ENCODE data around the gene ADAMTS2. TPM values are rescaled to one million over a fixed set of nuclear protein-coding genes. Genes with fewer than 3 reads are reported as not detected.

ADAMTS2 gene
- total and polyA plus RNA-seq, 5 donors from 2014 or later = 0.03 TPM; not detected in 4

- no peak for DNase-seq
Observed at GRCh38 chr5:179274321-179275315, 70.6 kb downstream of the ADAMTS2 start.

GRCh38 chr5:179273441-179274145, 71.7 kb downstream of the ADAMTS2 start:
- H3K27ac ChIP-seq (ENCODE audit: insufficient read depth, low read length, poor library complexity, severe bottlenecking) = no peak overlapping the region
- H3K4me1 ChIP-seq (ENCODE audit: control insufficient read depth, insufficient read depth, low read length, poor library complexity, severe bottlenecking) = no peaks in the 10 kb centered on the region
- no peak for ATAC-seq (ENCODE audit: low read depth in 2 of 2)
- H3K9me3 ChIP-seq (ENCODE audit: control insufficient read depth in 2 of 2, low read length in 2 of 2) = no peaks in the 10 kb centered on the region
- Mint-ChIP-seq H3K4me1 (no peaks in the 10 kb centered on the region), H3K36me3 (no peaks in the 10 kb centered on the region), H3K27ac (no peak overlapping the region), H3K27me3 (no peaks in the 10 kb centered on the region), H3K9me3 (no peaks in the 10 kb centered on the region), H3K4me3 (no peak overlapping the region)
- no peaks in the 10 kb centered on the region for H3K27me3 ChIP-seq (ENCODE audit: control insufficient read depth, insufficient read depth, low read length)
- no peak overlapping the region for H3K4me3 ChIP-seq (ENCODE audit: low read depth, low read length)
- H3K36me3 ChIP-seq (ENCODE audit: control insufficient read depth, insufficient read depth, low read length) = no peaks in the 10 kb centered on the region
- DNase-seq = no peak

More at GRCh38 chr5:179274321-179275315, 70.6 kb downstream of the ADAMTS2 start:
- Mint-ChIP-seq H3K36me3 (no peaks in the 10 kb centered on the region), H3K4me1 (no peaks in the 10 kb centered on the region), H3K9me3 (no peaks in the 10 kb centered on the region), H3K4me3 (no peak overlapping the region), H3K27ac (no peak overlapping the region), H3K27me3 (no peaks in the 10 kb centered on the region)
- Histone ChIP-seq H3K9me3 (ENCODE audit: control insufficient read depth in 2 of 2, low read length in 2 of 2) (no peaks in the 10 kb centered on the region), H3K27ac (ENCODE audit: insufficient read depth, low read length, poor library complexity, severe bottlenecking) (no peak overlapping the region), H3K27me3 (ENCODE audit: control insufficient read depth, insufficient read depth, low read length) (no peaks in the 10 kb centered on the region), H3K4me3 (ENCODE audit: low read depth, low read length) (no peak overlapping the region), H3K4me1 (ENCODE audit: control insufficient read depth, insufficient read depth, low read length, poor library complexity, severe bottlenecking) (no peaks in the 10 kb centered on the region), H3K36me3 (ENCODE audit: control insufficient read depth, insufficient read depth, low read length) (no peaks in the 10 kb centered on the region)
- ATAC-seq (ENCODE audit: low read depth in 2 of 2) = no peak

- no peak overlapping the region for H3K4me3 ChIP-seq (ENCODE audit: low read depth, low read length)
- no peaks in the 10 kb centered on the region for H3K4me1 ChIP-seq (ENCODE audit: control insufficient read depth, insufficient read depth, low read length, poor library complexity, severe bottlenecking)
- H3K27ac Mint-ChIP-seq = no peak overlapping the region
- H3K27ac ChIP-seq (ENCODE audit: insufficient read depth, low read length, poor library complexity, severe bottlenecking) = no peak overlapping the region
- ATAC-seq (ENCODE audit: low read depth in 2 of 2) = no peak
- H3K4me1 Mint-ChIP-seq = no peaks in the 10 kb centered on the region
- H3K36me3 Mint-ChIP-seq = no peaks in the 10 kb centered on the region
- no peaks in the 10 kb centered on the region for H3K27me3 ChIP-seq (ENCODE audit: control insufficient read depth, insufficient read depth, low read length)
- no peak overlapping the region for H3K4me3 Mint-ChIP-seq
- no peaks in the 10 kb centered on the region for H3K9me3 Mint-ChIP-seq
- no peaks in the 10 kb centered on the region for H3K9me3 ChIP-seq (ENCODE audit: control insufficient read depth in 2 of 2, low read length in 2 of 2)
- H3K27me3 Mint-ChIP-seq = no peaks in the 10 kb centered on the region
- H3K36me3 ChIP-seq (ENCODE audit: control insufficient read depth, insufficient read depth, low read length) = no peaks in the 10 kb centered on the region
- no peak for DNase-seq
Observed at GRCh38 chr5:179273073-179273435, 72.2 kb downstream of the ADAMTS2 start.

- Mint-ChIP-seq H3K27me3 (no peaks in the 10 kb centered on the region), H3K9me3 (no peaks in the 10 kb centered on the region), H3K4me1 (no peaks in the 10 kb centered on the region), H3K27ac (no peak overlapping the region), H3K4me3 (no peak overlapping the region), H3K36me3 (no peaks in the 10 kb centered on the region)
- DNase-seq = no peak
- Histone ChIP-seq H3K27ac (ENCODE audit: insufficient read depth, low read length, poor library complexity, severe bottlenecking) (no peak overlapping the region), H3K9me3 (ENCODE audit: control insufficient read depth in 2 of 2, low read length in 2 of 2) (no peaks in the 10 kb centered on the region), H3K27me3 (ENCODE audit: control insufficient read depth, insufficient read depth, low read length) (no peaks in the 10 kb centered on the region), H3K36me3 (ENCODE audit: control insufficient read depth, insufficient read depth, low read length) (no peaks in the 10 kb centered on the region), H3K4me1 (ENCODE audit: control insufficient read depth, insufficient read depth, low read length, poor library complexity, severe bottlenecking) (no peaks in the 10 kb centered on the region), H3K4me3 (ENCODE audit: low read depth, low read length) (no peak overlapping the region)
- no peak for ATAC-seq (ENCODE audit: low read depth in 2 of 2)
Observed at GRCh38 chr5:179272326-179273072, 72.8 kb downstream of the ADAMTS2 start.

GRCh38 chr5:179271821-179272325, 73.4 kb downstream of the ADAMTS2 start:
- no peak overlapping the region for H3K27ac ChIP-seq (ENCODE audit: insufficient read depth, low read length, poor library complexity, severe bottlenecking)
- no peaks in the 10 kb centered on the region for H3K4me1 Mint-ChIP-seq

GRCh38 chr5:179271428-179271734, 73.9 kb downstream of the ADAMTS2 start:
- Histone ChIP-seq H3K9me3 (ENCODE audit: control insufficient read depth in 2 of 2, low read length in 2 of 2) (no peaks in the 10 kb centered on the region), H3K4me3 (ENCODE audit: low read depth, low read length) (no peak overlapping the region), H3K27ac (ENCODE audit: insufficient read depth, low read length, poor library complexity, severe bottlenecking) (no peak overlapping the region), H3K36me3 (ENCODE audit: control insufficient read depth, insufficient read depth, low read length) (no peaks in the 10 kb centered on the region), H3K27me3 (ENCODE audit: control insufficient read depth, insufficient read depth, low read length) (no peaks in the 10 kb centered on the region), H3K4me1 (ENCODE audit: control insufficient read depth, insufficient read depth, low read length, poor library complexity, severe bottlenecking) (no peaks in the 10 kb centered on the region)
- H3K27ac Mint-ChIP-seq = no peak overlapping the region
- H3K27me3 Mint-ChIP-seq = no peaks in the 10 kb centered on the region
- no peak overlapping the region for H3K4me3 Mint-ChIP-seq
- no peaks in the 10 kb centered on the region for H3K9me3 Mint-ChIP-seq
- ATAC-seq (ENCODE audit: low read depth in 2 of 2) = no peak
- H3K4me1 Mint-ChIP-seq = no peaks in the 10 kb centered on the region
- no peaks in the 10 kb centered on the region for H3K36me3 Mint-ChIP-seq
- DNase-seq = no peak

More at GRCh38 chr5:179271821-179272325, 73.4 kb downstream of the ADAMTS2 start:
- no peaks in the 10 kb centered on the region for H3K9me3 ChIP-seq (ENCODE audit: control insufficient read depth in 2 of 2, low read length in 2 of 2)
- H3K36me3 ChIP-seq (ENCODE audit: control insufficient read depth, insufficient read depth, low read length) = no peaks in the 10 kb centered on the region
- no peak overlapping the region for H3K27ac Mint-ChIP-seq
- no peaks in the 10 kb centered on the region for H3K36me3 Mint-ChIP-seq
- no peak overlapping the region for H3K4me3 Mint-ChIP-seq
- H3K4me1 ChIP-seq (ENCODE audit: control insufficient read depth, insufficient read depth, low read length, poor library complexity, severe bottlenecking) = no peaks in the 10 kb centered on the region
- H3K9me3 Mint-ChIP-seq = no peaks in the 10 kb centered on the region
- no peak overlapping the region for H3K4me3 ChIP-seq (ENCODE audit: low read depth, low read length)
- ATAC-seq (ENCODE audit: low read depth in 2 of 2) = no peak
- H3K27me3 ChIP-seq (ENCODE audit: control insufficient read depth, insufficient read depth, low read length) = no peaks in the 10 kb centered on the region
- no peaks in the 10 kb centered on the region for H3K27me3 Mint-ChIP-seq
- DNase-seq = no peak

GRCh38 chr5:179270581-179271427, 74.5 kb downstream of the ADAMTS2 start:
- H3K27me3 Mint-ChIP-seq = no peaks in the 10 kb centered on the region
- H3K4me3 ChIP-seq (ENCODE audit: low read depth, low read length) = no peak overlapping the region
- no peak overlapping the region for H3K27ac Mint-ChIP-seq
- H3K36me3 Mint-ChIP-seq = no peaks in the 10 kb centered on the region
- no peaks in the 10 kb centered on the region for H3K27me3 ChIP-seq (ENCODE audit: control insufficient read depth, insufficient read depth, low read length)
- no peak overlapping the region for H3K27ac ChIP-seq (ENCODE audit: insufficient read depth, low read length, poor library complexity, severe bottlenecking)
- no peak for ATAC-seq (ENCODE audit: low read depth in 2 of 2)
- no peaks in the 10 kb centered on the region for H3K4me1 ChIP-seq (ENCODE audit: control insufficient read depth, insufficient read depth, low read length, poor library complexity, severe bottlenecking)
- no peaks in the 10 kb centered on the region for H3K4me1 Mint-ChIP-seq
- H3K4me3 Mint-ChIP-seq = no peak overlapping the region
- H3K9me3 Mint-ChIP-seq = no peaks in the 10 kb centered on the region
- no peak for DNase-seq
- no peaks in the 10 kb centered on the region for H3K9me3 ChIP-seq (ENCODE audit: control insufficient read depth in 2 of 2, low read length in 2 of 2)
- no peaks in the 10 kb centered on the region for H3K36me3 ChIP-seq (ENCODE audit: control insufficient read depth, insufficient read depth, low read length)

All from CD4-positive, CD25-positive, alpha-beta regulatory T cell (primary cell).